GM15510 (cell line): ENCODE measurements around the gene SPACA5B.
"Not testable (repeated sequence)": the region's sequence is repeated elsewhere in the genome, so short reads cannot be mapped to it uniquely, and the experiment has no call there.

Experiments
- POLR2A ChIP-seq: IDR thresholded peaks from 3 replicates; pipeline ENCODE4 v1.6.1; 2011; ENCODE audit warnings: borderline replicate concordance; ENCODE audit not compliant: insufficient read length; ENCODE audit errors: extremely low read depth

The SPACA5B gene

DNA sequence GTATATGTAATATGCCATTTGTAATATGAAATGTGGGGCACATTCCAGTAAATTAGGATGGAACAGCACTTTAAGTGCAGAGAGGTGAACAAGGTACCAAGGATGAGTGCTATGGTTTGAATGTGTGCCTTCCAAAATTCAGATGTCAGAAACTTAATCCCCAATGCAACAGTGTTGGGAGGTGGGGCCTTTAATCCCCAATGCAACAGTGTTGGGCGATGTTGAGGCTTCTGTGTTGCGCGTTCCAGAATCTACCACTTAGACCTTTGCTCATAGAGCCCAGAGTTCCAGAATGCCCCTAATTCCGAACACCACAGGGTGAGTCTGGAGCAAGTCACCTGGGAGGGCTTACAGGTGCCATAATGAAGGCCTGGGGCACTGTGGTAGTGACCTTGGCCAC is at the start of gene SPACA5B:
SPACA5B (plus strand) TSS at position 301 of the 400 bp plus-strand sequence; CDS start at position 363, 62 bp downstream.
- not testable (repeated sequence) for TF ChIP-seq POLR2A

DNA sequence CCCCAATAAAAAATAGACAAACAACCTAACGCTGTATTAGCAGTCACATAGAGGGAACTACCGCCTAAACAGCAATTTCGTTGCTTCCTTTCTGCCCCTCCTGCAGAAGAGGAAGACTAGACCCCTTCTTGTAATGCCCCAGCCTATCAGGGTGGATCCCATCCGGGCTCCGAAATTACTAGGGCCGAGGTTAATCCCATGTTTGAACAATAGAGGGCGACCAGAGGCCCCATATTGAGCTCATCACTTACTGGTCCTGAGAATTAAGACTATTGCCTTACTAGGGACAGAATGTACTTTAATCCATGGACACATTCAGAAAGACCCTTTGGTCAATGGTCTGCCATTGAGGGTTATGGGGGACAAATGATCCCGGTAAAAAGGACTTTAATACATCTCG is 47.2 kb upstream of the SPACA5B start:
- TF ChIP-seq POLR2A: no peak

DNA sequence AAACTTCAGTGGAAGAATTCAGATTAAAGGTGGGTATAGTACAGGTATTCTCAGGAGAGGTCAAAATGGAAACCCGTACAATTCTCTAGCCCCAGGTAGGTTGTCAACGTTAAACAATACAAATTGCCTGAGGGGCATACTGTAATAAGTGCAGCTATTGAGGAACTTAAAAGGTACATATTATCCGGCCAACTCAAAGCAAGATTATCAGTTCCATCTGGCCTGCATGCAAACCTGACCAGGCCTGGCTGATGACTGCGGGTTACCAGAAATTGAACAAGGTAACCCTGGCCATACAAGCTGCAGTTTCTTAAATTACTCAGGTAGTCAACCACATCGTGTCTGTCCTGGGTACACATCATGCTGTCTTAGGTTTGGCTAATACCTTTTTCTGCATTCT is 46.7 kb upstream of the SPACA5B start:
- TF ChIP-seq POLR2A: no peak

DNA sequence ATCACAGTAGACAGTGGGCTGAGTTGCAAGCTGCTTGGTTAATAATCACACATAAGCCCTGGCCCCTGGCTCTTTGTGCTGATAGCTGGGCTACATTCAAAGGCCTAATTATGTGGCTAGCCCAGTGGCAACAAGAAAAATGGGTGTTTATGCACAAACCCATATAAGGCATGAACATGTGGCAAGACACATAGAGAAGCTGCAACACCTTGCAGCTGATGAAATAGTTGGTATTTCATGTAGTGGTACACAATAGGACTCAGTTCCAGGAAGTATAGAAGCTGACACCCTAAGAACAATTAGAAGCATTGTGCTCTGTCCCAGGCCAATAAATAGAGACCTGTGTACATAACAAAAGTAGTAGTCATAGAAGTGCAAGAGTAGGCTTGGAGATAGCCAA is 44.3 kb upstream of the SPACA5B start:
- no peak for TF ChIP-seq POLR2A

DNA sequence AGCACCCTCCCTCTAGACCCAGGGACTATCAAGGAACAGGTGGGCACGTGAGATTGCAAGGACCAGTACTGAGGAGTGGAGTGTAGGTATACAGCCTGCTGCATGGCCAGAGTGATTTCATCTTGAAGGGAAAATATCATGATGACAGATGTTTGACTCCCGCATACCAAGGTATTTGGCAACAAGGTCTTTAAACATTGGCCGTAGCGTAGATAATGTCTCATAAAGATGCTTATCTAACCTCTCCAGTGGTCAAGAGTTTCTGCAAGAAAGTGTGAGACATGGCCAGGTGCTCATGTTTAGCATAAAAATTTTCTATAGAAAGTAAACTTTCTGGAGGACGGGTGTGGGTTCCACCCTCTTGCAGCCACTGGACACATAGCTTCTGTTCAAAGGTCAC is 40.3 kb upstream of the SPACA5B start:
- TF ChIP-seq POLR2A: no peak

DNA sequence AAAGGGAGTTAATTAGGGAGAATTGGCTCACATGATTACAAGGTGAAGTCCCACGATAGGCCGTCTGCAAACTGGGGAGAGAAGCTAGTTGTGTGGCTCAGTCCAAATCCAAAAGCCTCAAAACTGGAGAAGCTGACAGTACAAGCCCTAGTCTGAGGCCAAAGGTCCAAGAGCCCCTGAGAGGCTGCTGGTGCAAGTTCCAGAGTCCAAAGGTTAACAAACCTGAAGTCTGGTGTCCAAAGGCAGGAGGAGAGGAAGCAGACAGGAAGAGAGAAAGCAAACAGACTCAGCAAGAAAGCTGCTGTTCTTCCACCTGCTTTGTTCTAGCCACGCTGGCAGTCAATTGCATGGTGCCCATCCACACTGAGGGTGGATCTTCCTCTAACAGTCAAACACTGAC is 29.0 kb upstream of the SPACA5B start:
- TF ChIP-seq POLR2A: no peak

DNA sequence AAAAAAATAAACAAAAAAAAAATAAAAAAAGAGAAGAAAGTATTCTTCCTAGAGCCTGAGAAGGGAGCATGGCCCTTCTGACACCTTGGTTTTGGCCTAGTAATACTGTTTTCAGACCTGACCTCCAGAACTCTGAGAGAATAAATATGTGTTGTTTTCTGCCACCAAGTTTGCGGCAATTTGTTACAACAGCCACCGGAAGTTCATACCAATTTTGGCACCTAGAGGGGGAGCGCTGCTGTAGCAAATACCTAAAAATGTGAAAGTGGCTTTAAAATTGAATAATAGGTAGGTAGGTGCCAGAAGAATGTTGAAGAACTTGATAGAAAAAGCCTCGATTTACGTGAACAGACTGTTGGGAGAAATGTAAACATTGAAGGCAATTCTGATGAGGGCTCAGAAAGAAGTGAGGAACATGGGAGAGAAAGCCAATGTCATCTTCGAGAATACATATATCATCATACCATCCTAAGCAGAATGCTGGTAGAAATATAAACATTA is 27.5 kb upstream of the SPACA5B start:
- no peak for TF ChIP-seq POLR2A

DNA sequence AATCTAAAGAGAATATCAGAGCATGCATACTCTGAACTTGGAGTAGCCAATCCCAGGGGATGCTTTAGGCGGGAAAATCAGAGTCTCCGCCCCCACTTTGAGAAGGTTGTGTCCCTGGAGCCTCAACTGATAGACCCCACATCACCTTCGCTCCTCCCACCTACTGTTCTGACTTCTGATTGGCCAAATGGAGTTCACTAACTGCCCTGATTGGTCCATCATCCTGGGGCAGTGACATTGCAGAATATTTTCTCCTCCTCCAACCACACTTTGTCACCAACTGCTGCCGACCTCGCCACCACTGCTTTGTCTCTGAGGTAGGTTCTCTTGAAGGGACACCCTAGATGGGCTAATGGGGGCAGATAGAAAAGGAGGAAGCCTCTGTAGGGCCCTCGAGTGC is 22.7 kb upstream of the SPACA5B start:
- TF ChIP-seq POLR2A: no peak

DNA sequence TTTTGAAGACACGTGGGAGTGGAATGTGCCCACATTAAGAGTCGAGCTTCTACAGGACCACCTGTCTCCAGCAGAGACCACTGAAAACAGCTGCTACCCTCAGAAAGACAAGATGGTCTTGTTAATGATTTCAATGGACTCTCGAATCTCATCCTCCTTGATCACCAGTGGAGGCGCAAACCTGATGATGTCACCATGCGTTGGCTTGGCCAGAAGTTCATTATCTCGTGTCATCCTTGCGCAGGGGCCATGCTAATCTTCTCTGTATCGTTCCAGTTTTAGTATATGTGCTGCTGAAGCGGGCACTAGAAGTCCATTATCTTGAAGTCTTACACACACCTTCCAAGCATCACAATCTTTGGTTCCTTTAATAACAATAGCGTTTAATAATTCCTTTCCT is 23.3 kb downstream of the SPACA5B start:
- TF ChIP-seq POLR2A: no peak

DNA sequence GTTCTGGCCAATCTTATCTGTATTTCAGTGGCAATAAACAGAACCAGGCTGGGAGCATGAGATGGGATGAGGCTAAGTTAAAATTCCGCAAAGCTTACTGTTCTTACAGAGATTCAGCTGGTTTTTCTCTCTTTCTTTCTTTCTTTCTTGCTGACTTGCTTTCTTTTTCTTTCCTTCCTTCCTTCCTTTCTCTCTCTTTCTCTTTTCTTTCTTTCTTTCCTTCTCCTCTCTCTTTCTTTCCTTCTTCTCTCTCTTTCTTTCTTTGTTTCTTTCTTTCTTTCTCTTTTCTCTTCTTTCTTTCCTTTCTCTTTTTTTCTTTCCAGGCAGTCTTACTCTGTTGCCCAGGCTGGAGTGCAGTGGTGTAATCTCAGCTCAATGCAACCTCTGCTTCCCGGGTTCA is 24.4 kb downstream of the SPACA5B start:
- TF ChIP-seq POLR2A: no peak

DNA sequence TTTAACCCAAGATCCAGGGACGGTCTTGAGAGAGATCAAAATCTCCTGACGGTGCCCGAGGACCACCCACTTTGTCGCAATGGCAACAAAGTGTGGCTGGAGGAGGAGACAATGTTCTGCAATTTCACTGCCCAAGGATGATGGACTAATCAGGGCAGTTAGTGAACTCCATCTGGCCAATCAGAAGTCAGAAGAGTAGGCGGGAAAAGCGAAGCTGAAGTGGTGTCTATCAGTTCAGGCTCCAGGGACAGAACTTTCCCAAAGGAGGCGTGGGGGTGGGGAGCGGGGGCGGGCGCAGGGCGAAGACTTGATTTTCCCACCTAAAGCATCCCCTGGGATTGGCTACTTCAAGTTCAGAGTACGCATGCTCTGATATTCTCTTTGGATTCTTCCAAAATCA is 25.6 kb downstream of the SPACA5B start:
- TF ChIP-seq POLR2A: no peak

DNA sequence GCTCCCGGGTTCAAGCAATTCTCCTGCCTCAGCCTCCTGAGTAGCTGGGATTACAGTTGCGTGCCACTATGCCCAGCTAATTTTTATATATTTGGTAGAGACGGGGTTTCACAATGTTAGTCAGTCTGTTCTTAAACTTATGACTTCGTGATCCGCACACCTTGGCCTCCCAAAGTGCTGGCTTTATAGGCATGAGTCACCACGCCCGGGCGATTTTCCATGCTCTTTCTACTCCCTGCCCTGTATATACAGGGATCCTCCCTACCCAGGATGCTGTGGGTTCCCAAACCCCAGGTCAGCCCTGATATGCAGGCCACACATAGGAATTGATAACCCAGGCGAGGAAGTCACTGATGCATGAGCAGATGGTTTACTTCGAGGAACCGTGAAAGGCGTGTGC is 34.8 kb downstream of the SPACA5B start:
- TF ChIP-seq POLR2A: no peak

DNA sequence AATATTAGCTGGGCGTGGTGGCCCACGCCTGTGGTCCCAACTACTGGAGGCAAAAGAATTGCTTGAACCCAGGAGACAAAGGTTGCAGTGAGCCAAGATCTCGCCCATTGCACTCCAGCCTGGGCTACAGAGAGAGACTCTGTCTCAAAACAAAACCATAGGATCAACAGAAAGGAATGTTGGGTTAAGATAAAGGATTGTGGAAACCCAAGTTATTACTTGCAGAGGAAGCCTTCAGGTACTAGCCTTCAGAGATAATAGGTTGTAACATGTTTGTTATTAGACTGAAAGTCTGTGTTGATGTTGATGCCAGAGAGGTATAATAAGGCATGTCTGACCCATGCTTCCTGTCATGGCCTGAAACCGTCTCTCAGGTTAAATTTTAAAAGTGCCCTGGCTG is 49.3 kb downstream of the SPACA5B start:
- no peak for TF ChIP-seq POLR2A

DNA sequence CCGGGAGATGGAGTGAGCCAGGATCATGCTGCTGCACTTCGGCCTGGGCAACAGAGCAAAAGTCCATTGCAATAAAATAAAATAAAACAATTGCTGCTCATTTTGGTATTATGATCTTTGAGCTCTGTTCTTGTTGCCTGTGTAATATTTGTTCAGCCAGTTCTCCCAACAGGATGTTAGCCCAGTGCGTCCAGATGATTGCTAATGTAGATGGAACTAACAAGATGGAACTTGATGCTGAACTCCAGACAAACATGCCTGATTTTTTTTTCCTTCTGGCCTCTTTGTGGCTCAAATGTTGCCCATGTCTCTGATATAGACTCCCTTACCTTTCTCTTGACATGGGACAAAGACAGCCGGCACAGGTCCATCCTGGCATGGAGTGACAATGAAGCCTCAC is 50.4 kb downstream of the SPACA5B start:
- TF ChIP-seq POLR2A: no peak
